GM06990 (cell line): ENCODE measurements around the gene TGFBRAP1.

ENCODE experiments used
- DNase-seq: peaks from one replicate; pipeline ENCODE4 v3.0.0-alpha.2; 2011; ENCODE audit not compliant: insufficient read length; ENCODE audit errors: extremely low read depth
- H3K27me3 ChIP-seq: replicated peaks from 2 replicates; pipeline ENCODE4 v1.6.0; 2011; ENCODE audit warnings: low read length; ENCODE audit not compliant: control insufficient read depth, insufficient read depth
- H3K36me3 ChIP-seq: 2 replicates; pipeline ENCODE4 v1.5.1; 2011; ENCODE audit warnings: low read length; ENCODE audit not compliant: control insufficient read depth, insufficient read depth
- H3K4me3 ChIP-seq: replicated peaks from 2 replicates; pipeline ENCODE4 v1.5.1; 2011; ENCODE audit warnings: low read depth, mild to moderate bottlenecking, control low read depth, low read length
- CTCF ChIP-seq: IDR thresholded peaks from 2 replicates; pipeline ENCODE4 v1.5.1; 2011; ENCODE audit warnings: low read length, control low read depth, mild to moderate bottlenecking, inconsistent platforms; ENCODE audit not compliant: insufficient read depth, poor library complexity, severe bottlenecking

The TGFBRAP1 gene

DNA sequence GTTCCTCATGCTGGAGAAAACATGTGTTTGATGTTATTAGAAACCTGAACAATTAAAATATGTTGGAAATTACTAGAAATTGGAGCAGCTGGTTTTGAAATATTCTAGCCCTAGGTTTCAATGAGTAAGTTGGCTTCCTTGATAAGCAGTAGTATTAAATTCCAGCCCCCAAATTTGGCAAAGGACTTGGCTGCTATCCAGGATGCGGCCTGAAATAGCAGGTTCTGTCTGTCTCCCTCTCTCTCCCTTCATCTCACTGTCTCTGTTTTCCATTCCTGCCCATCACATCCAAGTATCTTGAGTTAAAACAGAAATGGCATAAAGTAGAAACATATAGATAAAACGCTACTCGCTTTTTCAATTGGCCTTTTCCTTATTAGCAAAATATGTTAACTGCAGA, 108.9 kb downstream of the TGFBRAP1 start:
- TF ChIP-seq CTCF, result no peak
- no peaks in the 10 kb centered on the region for H3K36me3 ChIP-seq
- no peak for DNase-seq
- no peaks in the 10 kb centered on the region for H3K27me3 ChIP-seq
- H3K4me3 ChIP-seq, result no peak overlapping the region

DNA sequence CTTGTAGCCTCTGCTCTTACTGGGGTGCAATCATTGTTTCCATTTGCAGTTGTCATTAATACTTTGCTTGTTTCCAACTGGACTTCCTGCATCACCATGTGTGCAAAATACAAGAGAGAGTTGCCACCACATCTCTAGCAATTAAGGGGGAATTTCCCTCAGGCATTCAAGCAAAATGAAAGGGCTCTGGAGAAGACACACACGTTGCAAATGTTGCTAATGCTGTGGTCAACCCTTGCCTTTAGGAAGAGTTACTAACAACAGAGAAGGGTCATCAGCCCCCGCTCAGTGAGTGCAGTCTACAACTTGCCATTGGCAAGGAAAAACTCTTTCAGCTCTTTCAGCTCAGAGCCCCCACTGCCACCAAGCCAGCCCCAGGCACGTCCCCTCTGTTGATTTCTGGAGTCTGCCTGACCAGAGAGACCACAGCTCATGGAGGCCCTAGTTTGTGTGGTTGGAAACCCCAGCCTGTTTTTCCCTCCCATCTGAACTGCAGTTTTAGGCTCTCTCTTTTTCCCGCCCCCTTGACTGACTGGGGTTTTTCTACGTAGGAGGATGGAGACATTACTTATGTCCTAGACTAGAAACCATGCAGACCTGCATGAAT, 113.8 kb downstream of the TGFBRAP1 start:
- Histone ChIP-seq H3K27me3 (no peaks in the 10 kb centered on the region), H3K36me3 (no peaks in the 10 kb centered on the region), H3K4me3 (no peak overlapping the region)
- DNase-seq, result no peak
- TF ChIP-seq CTCF, result no peak
